Chondrocyte (in vitro differentiated cells): Measurements from ENCODE around the gene RAB27A. TPM values are rescaled to one million over a fixed set of nuclear protein-coding genes. Genes with fewer than 3 reads are reported as not detected.

Source experiments
- DNase-seq: peaks from one replicate; pipeline ENCODE4 v3.0.0; 2021; ENCODE audit warnings: mixed read lengths, low spot score
- H3K27ac Mint-ChIP-seq: one replicate; pipeline ENCODE4 v1.8.0; 2021; ENCODE audit warnings: mild to moderate bottlenecking, moderate library complexity, mixed read lengths; ENCODE audit not compliant: unreplicated experiment
- H3K27me3 Mint-ChIP-seq: 2 replicates; pipeline ENCODE4 v1.8.0; 2021; ENCODE audit warnings: low read depth, mixed read lengths
- H3K36me3 Mint-ChIP-seq: 2 replicates; pipeline ENCODE4 v1.8.0; 2021; ENCODE audit warnings: low read depth, mixed read lengths
- H3K4me1 Mint-ChIP-seq: 2 replicates; pipeline ENCODE4 v1.8.0; 2021; ENCODE audit warnings: low read depth, mild to moderate bottlenecking, mixed read lengths
- H3K4me3 Mint-ChIP-seq: one replicate; pipeline ENCODE4 v1.8.0; 2021; ENCODE audit warnings: mild to moderate bottlenecking, moderate library complexity, mixed read lengths; ENCODE audit not compliant: unreplicated experiment
- H3K9me3 Mint-ChIP-seq: 2 replicates; pipeline ENCODE4 v1.8.0; 2021; ENCODE audit warnings: low read depth, mixed read lengths
- total RNA-seq: library from RNA; stranded (reverse); gene quantifications from 3 replicates; pipeline ENCODE4 v1.2.1, GENCODE V29; 2021
- TF ChIP-seq, protein P1 (sequence below): fragments of 200-600 bp; sonication (generic); IDR thresholded peaks from 2 replicates; pipeline ENCODE4 v1.5.0; 2021; ENCODE audit warnings: antibody characterized with exemption, mild to moderate bottlenecking, moderate library complexity

The RAB27A gene
- total RNA-seq, 1 donor from 2014 or later = 16.8 TPM

DNA sequence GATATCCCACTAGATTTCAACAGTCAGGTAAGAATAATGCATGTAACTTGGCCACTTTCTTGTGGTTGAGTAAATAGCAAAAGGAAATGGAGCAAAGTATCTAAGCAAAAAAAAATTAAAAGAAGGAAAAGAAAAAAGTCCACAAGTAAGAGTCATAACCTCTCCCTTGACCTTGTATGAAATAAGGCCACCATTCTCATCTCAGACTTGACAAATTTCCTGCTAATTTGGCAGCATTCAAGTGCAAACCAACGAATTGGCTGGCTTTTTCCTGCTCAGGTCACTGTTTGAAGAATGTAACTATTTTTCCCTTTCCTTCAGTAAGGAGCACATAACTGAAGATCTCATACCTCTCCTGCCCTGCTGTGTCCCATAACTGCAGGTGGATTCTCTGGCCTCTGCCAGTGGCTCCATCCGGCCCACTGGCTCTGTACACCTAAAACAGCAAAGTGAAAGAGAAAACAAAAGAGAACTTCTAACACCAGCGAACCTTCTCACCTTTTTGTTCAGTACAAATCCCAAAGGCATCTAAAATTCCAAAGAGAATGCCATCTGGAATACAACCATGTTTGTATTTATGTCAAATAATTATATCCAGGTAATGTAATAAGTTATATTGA is 59.5 kb downstream of the RAB27A start:
- TF ChIP-seq, protein P1, sequence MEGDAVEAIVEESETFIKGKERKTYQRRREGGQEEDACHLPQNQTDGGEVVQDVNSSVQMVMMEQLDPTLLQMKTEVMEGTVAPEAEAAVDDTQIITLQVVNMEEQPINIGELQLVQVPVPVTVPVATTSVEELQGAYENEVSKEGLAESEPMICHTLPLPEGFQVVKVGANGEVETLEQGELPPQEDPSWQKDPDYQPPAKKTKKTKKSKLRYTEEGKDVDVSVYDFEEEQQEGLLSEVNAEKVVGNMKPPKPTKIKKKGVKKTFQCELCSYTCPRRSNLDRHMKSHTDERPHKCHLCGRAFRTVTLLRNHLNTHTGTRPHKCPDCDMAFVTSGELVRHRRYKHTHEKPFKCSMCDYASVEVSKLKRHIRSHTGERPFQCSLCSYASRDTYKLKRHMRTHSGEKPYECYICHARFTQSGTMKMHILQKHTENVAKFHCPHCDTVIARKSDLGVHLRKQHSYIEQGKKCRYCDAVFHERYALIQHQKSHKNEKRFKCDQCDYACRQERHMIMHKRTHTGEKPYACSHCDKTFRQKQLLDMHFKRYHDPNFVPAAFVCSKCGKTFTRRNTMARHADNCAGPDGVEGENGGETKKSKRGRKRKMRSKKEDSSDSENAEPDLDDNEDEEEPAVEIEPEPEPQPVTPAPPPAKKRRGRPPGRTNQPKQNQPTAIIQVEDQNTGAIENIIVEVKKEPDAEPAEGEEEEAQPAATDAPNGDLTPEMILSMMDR = no peak
- no peak for DNase-seq
- H3K27ac Mint-ChIP-seq = no peak overlapping the region

DNA sequence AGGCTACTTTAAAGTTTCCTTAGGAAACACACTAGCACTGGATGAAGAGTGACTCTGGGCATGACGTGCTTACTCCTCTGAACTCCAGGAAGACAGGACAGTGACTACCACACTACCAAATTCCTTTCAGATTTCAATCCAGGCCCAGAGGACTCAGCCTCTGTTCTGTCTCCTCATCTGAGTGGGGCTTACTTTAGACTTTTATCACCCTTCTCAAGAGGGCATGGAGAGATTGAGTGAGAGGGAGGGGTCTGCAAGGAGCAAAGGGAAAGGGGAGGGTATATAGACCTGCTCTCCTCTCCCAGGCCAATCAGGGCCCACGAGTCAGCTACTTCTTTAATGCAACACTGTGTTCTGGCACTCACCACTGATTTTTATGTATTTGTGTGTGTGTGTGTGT is 63.5 kb downstream of the RAB27A start:
- Mint-ChIP-seq H3K27ac (no peak overlapping the region), H3K4me3 (no peak overlapping the region), H3K36me3 (no peaks in the 10 kb centered on the region), H3K27me3 (no peaks in the 10 kb centered on the region), H3K4me1 (peaks cover 9% of the 10 kb centered on the region), H3K9me3 (no peaks in the 10 kb centered on the region)
- TF ChIP-seq, protein P1 = no peak
- no peak for DNase-seq

More for the DNA sequence above, 59.5 kb downstream of the RAB27A start:
- Mint-ChIP-seq H3K4me3 (no peak overlapping the region), H3K4me1 (no peaks in the 10 kb centered on the region), H3K36me3 (peaks cover 2% of the 10 kb centered on the region), H3K9me3 (no peaks in the 10 kb centered on the region), H3K27me3 (no peaks in the 10 kb centered on the region)

DNA sequence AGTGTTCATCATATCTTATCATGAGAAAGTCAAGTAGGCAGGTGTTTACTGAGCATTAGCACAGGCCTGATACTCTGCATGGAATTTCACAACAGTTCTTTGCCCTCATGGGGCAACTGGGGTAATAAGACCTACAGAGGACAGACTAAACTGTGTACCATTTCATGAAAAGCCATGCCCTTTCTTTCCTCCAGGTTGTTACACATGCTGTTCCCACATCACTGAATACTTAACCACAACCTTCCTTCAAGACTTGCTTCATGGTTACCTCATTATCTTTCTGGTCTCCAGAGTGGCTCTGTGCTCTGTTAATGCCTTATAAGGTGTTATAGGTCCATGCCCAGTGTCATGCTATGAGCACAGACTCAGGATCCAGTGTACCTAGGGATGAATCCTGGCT is 64.7 kb downstream of the RAB27A start:
- Mint-ChIP-seq H3K4me1 (peaks cover 14% of the 10 kb centered on the region), H3K4me3 (no peak overlapping the region), H3K27ac (no peak overlapping the region), H3K9me3 (no peaks in the 10 kb centered on the region), H3K36me3 (no peaks in the 10 kb centered on the region), H3K27me3 (no peaks in the 10 kb centered on the region)
- TF ChIP-seq, protein P1 = no peak
- DNase-seq = no peak

DNA sequence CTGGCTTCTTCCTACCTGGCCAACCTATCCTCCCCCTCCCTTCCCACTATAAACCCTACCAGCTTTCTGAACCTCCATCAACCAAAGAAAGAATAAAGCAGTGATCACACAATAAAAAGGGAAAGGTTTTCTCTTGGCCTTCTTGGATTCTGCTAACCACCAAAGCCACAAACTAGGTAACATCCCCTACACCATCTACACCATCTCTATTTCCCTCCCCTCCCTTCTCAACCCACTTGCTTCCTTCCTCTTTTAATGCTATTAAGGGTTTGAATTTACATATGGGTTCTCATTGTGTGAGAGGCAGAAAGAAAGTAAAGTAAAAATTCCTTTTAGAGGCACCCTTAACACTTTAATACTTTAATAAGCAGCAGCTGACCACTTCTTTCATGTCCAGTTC is 67.0 kb downstream of the RAB27A start:
- no peak overlapping the region for H3K27ac Mint-ChIP-seq
- H3K4me3 Mint-ChIP-seq = no peak overlapping the region
- H3K4me1 Mint-ChIP-seq = peaks cover 14% of the 10 kb centered on the region
- no peaks in the 10 kb centered on the region for H3K27me3 Mint-ChIP-seq
- DNase-seq = no peak
- TF ChIP-seq, protein P1 = no peak
- no peaks in the 10 kb centered on the region for H3K9me3 Mint-ChIP-seq
- H3K36me3 Mint-ChIP-seq = peaks cover 3% of the 10 kb centered on the region

DNA sequence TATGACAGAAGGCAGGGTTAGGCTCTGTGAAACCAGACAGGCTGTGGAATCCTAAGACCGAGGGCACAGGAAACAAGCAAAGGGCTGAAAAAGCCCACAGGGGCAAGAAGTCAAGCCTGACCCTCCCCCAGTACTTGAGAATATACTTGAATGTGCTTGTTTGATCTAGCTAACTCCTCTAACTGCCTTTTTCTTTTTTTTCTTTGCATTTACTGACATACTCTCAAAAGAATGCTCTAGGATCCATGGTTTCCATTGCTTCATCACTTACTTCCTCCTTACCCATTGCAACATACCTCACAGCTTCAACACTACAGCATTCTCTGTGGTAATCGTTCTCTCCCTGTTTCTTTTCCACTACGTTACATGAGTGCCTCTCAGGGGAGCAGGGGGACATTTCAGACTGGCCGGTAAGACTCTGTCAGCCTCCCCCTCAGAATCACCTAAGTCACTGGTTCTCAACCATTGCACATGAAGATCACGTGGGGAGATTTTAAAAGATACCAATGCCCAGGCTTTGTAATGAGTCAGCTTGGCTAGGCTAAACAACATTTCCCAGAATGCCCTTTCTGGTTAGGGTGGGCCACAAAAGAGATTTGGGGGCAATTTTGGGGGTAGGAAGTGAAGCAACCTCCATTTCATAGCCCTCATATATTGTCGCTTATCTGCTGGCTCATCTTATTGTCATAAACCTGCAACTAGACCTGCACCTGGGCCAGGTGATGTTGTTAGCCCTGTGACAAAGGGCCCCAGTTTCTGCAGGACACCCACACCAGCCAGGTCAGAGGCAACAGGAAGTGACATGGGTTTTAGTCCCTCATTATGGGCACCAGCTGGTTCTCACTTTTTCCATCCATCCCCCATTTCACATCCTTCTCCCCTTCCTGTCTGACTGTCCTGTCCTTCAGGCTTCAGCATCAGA is 68.3 kb downstream of the RAB27A start:
- no peak for DNase-seq
- H3K27me3 Mint-ChIP-seq = no peaks in the 10 kb centered on the region
- TF ChIP-seq, protein P1 = no peak

More for the DNA sequence above, 68.3 kb downstream of the RAB27A start:
- Mint-ChIP-seq H3K4me3 (no peak overlapping the region), H3K9me3 (no peaks in the 10 kb centered on the region), H3K4me1 (peaks cover 14% of the 10 kb centered on the region), H3K36me3 (peaks cover 3% of the 10 kb centered on the region), H3K27ac (peak overlapping the region; percentile 95)
